Thoracic aorta (tissue), 2 donors: ENCODE measurements around the gene EMILIN2. TPM values are rescaled to one million over a fixed set of nuclear protein-coding genes. Genes with fewer than 3 reads are reported as not detected.

Source experiments
- ATAC-seq: fragments of 150-250 bp; one replicate; pipeline ENCODE4 v1.8.0; 2017; ENCODE audit warnings: low read depth; ENCODE audit not compliant: insufficient number of reproducible peaks, low FRiP score
- DNase-seq: peaks from one replicate; pipeline ENCODE4 v3.0.0-alpha.2; 2020; ENCODE audit warnings: low spot score
- H3K27ac ChIP-seq, 2 donors: fragments of 200-600 bp; sonication (generic); 1 replicate in 1 of 2; 2 replicates in 1 of 2; pipeline ENCODE4 v1.5.1; 2016; ENCODE audit warnings: mild to moderate bottlenecking in 2 of 2, moderate library complexity in 2 of 2
- H3K27me3 ChIP-seq: fragments of 200-600 bp; sonication (generic); replicated peaks from 2 replicates; pipeline ENCODE4 v1.6.0; 2016; ENCODE audit warnings: mild to moderate bottlenecking; ENCODE audit not compliant: insufficient read depth
- H3K36me3 ChIP-seq: fragments of 200-600 bp; sonication (generic); one replicate; pipeline ENCODE4 v1.5.1; 2016
- H3K4me1 ChIP-seq, 2 donors: fragments of 200-600 bp; sonication (generic); 1 replicate in 1 of 2; 2 replicates in 1 of 2; pipeline versions ENCODE4 v1.5.1 to v1.6.0; 2016; ENCODE audit warnings: low read depth in 2 of 2, mild to moderate bottlenecking in 1 of 2; ENCODE audit not compliant: control insufficient read depth in 1 of 2
- H3K4me3 ChIP-seq: fragments of 200-600 bp; sonication (generic); 2 replicates; pipeline ENCODE4 v1.5.1; 2016; ENCODE audit warnings: mild to moderate bottlenecking
- H3K9me3 ChIP-seq: fragments of 200-600 bp; sonication (generic); 2 replicates; pipeline ENCODE4 v1.5.1; 2016
- total RNA-seq, 2 donors: library from RNA; depleted of rRNA; stranded (reverse); fragments of >200 nt; gene quantifications; one replicate each; pipeline versions ENCODE4 v1.1.0 to v1.2.3, GENCODE V29; 2016
- TF ChIP-seq, protein P1 (sequence below): fragments of 200-600 bp; sonication (generic); IDR thresholded peaks from one replicate; pipeline ENCODE4 v1.5.1; 2019; ENCODE audit warnings: antibody characterized with exemption

EMILIN2 gene
- total RNA-seq, 2 donors from 2014 or later: 22.6 to 27.4 TPM

DNA sequence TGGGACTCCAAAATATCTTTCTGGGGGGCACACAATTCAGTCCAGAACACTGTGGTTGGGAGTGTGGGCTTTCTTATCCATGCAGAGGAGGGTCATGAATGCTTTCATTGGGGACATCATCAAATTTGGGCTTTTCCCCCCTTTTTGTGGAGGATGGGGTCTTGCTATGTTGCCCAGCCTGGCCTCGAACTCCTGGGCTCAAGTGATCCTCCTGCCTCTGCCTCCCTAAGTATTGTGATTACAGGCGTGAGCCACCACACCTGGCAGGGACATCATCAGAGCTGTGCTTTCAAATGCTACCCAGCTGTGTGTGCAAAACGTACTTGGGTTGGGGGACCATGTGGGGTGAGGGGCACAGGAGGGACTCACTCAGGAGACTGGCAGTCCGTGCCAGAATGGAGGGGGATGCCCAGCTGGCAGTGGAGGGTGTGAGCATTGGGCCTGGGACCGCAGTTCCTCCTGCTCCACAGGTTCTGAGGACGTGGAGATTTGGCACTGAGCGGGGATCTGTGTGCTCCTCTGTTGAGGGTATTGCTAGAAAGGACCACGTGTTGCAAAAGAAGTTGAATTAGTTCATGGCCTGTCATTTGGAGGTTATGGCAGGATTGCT, 24.4 kb downstream of the EMILIN2 start:
- TF ChIP-seq, protein P1, sequence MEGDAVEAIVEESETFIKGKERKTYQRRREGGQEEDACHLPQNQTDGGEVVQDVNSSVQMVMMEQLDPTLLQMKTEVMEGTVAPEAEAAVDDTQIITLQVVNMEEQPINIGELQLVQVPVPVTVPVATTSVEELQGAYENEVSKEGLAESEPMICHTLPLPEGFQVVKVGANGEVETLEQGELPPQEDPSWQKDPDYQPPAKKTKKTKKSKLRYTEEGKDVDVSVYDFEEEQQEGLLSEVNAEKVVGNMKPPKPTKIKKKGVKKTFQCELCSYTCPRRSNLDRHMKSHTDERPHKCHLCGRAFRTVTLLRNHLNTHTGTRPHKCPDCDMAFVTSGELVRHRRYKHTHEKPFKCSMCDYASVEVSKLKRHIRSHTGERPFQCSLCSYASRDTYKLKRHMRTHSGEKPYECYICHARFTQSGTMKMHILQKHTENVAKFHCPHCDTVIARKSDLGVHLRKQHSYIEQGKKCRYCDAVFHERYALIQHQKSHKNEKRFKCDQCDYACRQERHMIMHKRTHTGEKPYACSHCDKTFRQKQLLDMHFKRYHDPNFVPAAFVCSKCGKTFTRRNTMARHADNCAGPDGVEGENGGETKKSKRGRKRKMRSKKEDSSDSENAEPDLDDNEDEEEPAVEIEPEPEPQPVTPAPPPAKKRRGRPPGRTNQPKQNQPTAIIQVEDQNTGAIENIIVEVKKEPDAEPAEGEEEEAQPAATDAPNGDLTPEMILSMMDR: no peak
- no peak for ATAC-seq

DNA sequence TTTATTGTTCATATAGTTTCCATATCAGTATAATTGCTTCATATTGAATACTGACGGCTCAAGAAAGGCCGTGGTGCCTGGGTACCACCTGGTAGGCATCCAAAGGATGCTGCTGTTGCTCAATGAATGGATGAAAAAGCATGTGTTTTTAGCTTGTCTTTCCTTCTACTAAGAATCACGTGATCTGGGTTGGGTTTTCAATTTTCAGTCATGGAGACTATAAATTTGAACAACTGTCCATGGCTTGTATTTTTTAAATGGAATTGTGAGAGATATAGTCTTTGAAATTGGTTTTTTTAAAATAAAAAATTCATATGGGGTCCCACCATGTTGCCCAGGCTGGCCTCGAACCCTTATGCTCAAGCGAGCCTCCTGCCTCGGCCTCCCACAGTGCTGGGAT, 25.3 kb downstream of the EMILIN2 start:
- DNase-seq (no peak), ATAC-seq (no peak)
- no peak overlapping the region for H3K27ac ChIP-seq
- no peak overlapping the region for H3K4me3 ChIP-seq
- H3K9me3 ChIP-seq: no peaks in the 10 kb centered on the region
- no peaks in the 10 kb centered on the region for H3K27me3 ChIP-seq
- no peaks in the 10 kb centered on the region for H3K36me3 ChIP-seq
- peaks cover 5 to 24% of the 10 kb centered on the region in 2 donors for H3K4me1 ChIP-seq
- TF ChIP-seq, protein P1: no peak

More for the DNA sequence above, 24.4 kb downstream of the EMILIN2 start:
- Histone ChIP-seq H3K27me3 (no peaks in the 10 kb centered on the region), H3K4me1 (peaks cover 2 to 17% of the 10 kb centered on the region in 2 donors), H3K36me3 (no peaks in the 10 kb centered on the region), H3K9me3 (no peaks in the 10 kb centered on the region), H3K4me3 (no peak overlapping the region), H3K27ac (no peak overlapping the region)
- no peak for DNase-seq

DNA sequence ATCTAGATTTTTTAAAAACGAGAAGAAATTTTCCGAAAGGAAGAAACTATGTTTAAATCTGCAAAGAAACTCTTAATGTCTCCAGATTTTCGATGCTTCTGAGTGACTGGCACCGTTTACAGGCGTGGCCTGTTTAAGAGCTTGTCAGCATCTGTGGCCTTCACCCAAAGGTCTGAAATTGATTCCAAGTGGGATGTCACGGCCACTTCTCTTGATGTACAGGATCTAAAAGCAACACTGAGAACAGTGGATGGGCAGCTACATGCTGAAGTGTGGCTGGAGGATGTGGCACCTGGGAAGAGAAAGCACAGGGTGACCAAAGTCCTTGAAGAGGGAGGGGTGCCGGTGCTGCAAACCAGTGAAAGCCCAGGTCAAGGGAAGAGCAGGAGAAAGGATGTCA, 28.0 kb downstream of the EMILIN2 start:
- Histone ChIP-seq H3K36me3 (no peaks in the 10 kb centered on the region), H3K9me3 (no peaks in the 10 kb centered on the region), H3K4me1 (peaks cover 8 to 27% of the 10 kb centered on the region in 2 donors), H3K27me3 (no peaks in the 10 kb centered on the region), H3K4me3 (no peak overlapping the region), H3K27ac (peak overlapping the region; percentile 60 to 63)
- TF ChIP-seq, protein P1: no peak
- ATAC-seq (no peak), DNase-seq (no peak)

DNA sequence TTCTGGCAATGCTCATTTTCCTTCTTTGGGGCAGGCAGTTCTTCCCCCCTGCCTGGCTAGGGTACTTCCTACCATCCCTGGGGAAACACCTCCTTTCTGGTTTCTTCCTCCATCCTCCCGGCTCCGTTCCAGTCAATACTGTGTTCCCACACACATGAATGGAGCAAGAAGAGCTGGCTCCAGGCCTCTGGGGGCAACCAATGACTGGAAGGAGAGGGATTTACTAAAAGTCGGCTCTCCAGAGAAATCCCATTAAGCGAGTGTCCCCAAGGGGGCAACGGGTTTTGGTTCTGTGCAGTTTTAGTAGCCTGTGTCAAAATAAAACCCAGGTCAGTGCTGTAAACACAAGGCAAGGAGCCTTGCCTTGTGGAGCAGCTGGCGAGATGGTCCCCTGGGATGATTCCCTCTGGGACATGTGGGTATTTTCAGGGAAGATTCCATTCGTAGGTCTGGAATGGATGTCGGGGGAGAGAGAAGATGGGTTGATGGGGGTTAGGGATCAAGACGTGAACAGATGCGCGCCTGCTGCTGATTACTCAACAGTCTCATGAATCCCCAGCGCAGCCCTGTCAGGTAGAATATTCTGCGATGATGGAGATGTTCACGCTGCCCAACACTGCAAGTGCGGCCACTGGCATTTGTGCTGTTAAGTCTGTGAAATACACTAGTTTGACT, 32.0 kb downstream of the EMILIN2 start:
- TF ChIP-seq, protein P1: no peak
- DNase-seq (no peak), ATAC-seq (no peak)
- Histone ChIP-seq H3K27ac (no peak overlapping the region), H3K27me3 (no peaks in the 10 kb centered on the region), H3K9me3 (no peaks in the 10 kb centered on the region), H3K36me3 (no peaks in the 10 kb centered on the region), H3K4me3 (no peak overlapping the region), H3K4me1 (peaks cover 17 to 47% of the 10 kb centered on the region in 2 donors)

DNA sequence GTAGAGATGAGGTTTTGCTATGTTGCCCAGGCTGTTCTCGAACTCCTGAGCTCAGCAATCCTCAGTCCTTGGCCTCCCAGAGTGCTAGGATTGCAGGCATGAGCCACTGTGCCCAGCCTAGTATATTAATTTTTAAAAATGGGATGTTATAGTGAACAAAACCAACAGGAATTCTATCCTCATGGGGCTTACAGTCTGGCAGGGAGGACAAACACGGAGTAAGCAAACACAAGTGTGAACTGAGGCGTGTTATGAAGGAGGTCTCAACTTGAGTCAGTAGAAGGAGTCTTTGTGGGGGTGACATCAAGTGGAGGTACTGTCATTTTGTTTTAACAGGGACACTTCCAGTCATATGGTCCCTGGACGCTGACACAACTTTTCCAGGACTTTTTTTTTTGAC, 33.1 kb downstream of the EMILIN2 start:
- Histone ChIP-seq H3K9me3 (no peaks in the 10 kb centered on the region), H3K36me3 (no peaks in the 10 kb centered on the region), H3K27me3 (no peaks in the 10 kb centered on the region), H3K4me3 (no peak overlapping the region), H3K27ac (no peak overlapping the region), H3K4me1 (peaks cover 17 to 43% of the 10 kb centered on the region in 2 donors)
- DNase-seq (no peak), ATAC-seq (no peak)
- TF ChIP-seq, protein P1: no peak
